ENCODE data around the gene ZAP70. TPM values are rescaled to one million over a fixed set of nuclear protein-coding genes. Genes with fewer than 3 reads are reported as not detected.

ZAP70 gene
- total RNA-seq (2022; extraction: Qiagen RNA extraction; ENCODE audit: low read depth): not detected in 5 replicates

DNA sequence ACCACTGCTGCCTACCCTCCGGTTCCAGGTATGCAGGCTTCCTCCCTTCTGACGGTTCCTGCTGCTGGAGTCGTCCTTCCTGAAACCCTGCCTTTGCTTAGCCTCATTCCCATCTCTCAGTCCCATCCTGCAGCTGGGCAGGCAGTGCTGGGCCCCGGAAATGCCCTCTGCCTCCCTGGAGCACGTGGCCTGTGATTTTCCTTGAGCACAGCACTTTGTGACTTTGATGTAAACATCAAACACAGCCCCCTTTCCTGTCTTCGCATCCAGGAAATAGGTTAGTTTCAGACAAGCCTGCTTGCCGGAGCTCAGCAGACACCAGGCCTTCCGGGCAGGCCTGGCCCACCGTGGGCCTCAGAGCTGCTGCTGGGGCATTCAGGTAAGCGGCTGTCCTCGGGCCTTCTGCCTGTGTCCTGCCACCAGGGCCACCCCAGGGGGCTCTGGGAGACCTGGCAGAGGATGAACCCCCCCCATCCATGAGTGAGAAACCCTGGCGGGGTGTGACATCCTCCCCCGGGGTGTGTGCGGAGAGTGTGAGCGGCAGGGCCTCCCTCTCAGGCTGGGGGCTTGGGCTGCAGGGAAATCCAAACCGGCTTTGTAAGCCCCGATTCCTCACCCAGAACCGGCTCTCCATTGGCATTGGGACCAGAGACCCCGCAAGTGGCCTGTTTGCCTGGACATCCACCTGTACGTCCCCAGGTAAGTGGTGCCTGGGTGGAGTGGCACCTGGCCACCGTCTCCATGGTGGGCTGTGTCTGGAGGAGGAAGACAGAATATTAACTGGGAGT lies at the start of gene ZAP70:
Gene ZAP70, plus strand, starts transcription at position 281 of the 788 bp plus-strand sequence. CDS start 10,461 bp downstream, outside the sequence.

DNA sequence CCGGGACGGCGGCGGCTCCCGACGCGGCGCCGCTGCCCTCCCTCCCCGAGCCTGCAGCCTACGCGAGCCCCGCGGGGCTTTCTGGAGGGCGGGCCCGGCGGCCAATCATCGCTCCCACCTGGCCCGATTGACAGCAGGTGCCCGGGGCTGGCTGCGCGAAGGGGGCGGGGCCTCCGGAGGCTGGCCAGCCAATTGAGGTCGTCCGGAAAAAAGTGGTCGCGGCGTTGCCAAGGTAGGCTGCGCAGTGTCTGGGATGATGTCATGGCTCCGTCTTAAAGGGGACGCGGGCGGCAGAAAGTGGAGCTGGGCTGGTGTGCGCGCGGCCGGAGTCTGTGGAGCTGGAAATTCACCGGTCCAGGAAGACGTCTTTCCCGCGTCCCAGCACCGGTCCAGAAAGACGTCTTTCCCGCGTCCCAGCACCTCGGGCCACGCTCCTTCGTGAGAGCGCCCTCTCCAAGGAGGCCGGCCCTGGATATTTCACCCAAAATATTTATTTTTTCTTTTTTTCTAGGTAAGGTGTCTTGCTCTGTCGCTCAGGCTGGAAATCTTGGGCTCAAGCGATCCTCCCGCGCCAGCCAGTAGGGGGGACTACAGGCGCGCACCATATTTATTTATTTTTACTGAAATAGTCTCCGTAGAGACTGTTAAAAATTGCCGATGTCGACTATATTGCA lies 49.3 kb upstream of the ZAP70 start, which contains the start of gene ACTR1B:
Gene ACTR1B, minus strand, starts transcription at position 83 of the 674 bp plus-strand sequence. CDS start 154 bp downstream, outside the sequence.

DNA sequence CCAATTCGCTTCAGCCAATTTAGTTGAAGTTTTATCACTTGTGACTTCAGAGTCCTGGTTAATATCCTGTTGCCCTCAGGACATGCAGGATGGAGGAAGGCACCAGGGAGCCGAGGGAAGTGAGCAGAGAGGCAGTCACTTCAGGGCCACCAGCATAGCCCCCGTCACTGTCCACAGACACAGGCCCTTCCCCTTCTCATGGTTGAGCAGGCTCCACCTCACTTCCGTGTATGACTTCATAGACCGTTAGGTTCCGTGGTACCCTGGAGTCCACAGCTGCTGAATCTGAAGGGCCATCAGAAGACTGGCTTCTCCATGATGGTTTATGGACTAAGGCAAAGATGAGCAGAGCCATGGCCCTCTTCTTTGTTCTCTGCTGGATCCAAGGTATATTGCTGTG lies 43.9 kb upstream of the ZAP70 start, which contains the start of gene C2orf92:
Gene C2orf92, plus strand, starts transcription at position 266 of the 400 bp plus-strand sequence. Its CDS starts 76 bp downstream, at position 342.

Other genes starting within 250 kb of the ZAP70 start
- 3.8 to 6.0 TPM (median 4.8 TPM) in 5 replicates for gene ANKRD36B, start 123.7 kb upstream of the ZAP70 start, total RNA-seq (2022; extraction: Qiagen RNA extraction; ENCODE audit: low read depth)
- 266 to 335 TPM (median 314 TPM) in 5 replicates for gene COX5B, start 67.5 kb upstream of the ZAP70 start, total RNA-seq (2022; extraction: Qiagen RNA extraction; ENCODE audit: low read depth)
- 29.9 to 44.8 TPM (median 41.3 TPM) in 5 replicates for gene ACTR1B, start 49.5 kb upstream of the ZAP70 start, total RNA-seq (2022; extraction: Qiagen RNA extraction; ENCODE audit: low read depth)
- 0.37 to 1.1 TPM (median 0.47 TPM) in 5 replicates for gene C2orf92, start 43.9 kb upstream of the ZAP70 start, total RNA-seq (2022; extraction: Qiagen RNA extraction; ENCODE audit: low read depth)